HT-29 (cell line): ENCODE data around the gene FBXO33. TPM values are rescaled to one million over a fixed set of nuclear protein-coding genes. Genes with fewer than 3 reads are reported as not detected.
"Not testable (repeated sequence)": the region's sequence is repeated elsewhere in the genome, so short reads cannot be mapped to it uniquely, and the experiment has no call there.

Experiments
- DNase-seq: peaks from one replicate; pipeline ENCODE4 v3.0.0-alpha.2; 2015; ENCODE audit warnings: low spot score
- total RNA-seq: library from RNA; depleted of rRNA; stranded (reverse); fragments of >200 nt; shearing (Covaris generic); gene quantifications from 2 replicates; pipeline ENCODE4 v1.2.3, GENCODE V29; 2014; rRNA removed

The FBXO33 gene
- total RNA-seq, 1 experiment from 2014 or later = 17.1 TPM

DNA sequence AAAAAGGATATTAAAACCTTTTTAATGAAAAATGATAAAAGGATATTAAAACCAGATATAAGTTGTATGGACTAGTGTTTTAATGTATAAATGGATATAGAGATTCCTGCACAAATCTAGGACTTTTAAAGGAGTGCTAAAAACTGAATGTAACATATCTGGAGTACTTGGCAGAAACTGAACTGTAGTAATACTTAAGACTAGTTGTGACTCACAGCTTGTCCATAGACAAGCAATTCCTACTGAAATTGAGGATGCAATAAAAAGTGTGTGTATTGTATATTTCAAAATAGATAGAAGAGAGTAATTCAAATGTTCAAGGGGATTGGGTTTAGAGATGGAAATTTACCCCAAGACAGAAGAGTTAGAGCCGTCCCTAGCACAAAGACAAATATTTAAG is 59.6 kb downstream of the FBXO33 start:
- no peak for DNase-seq

DNA sequence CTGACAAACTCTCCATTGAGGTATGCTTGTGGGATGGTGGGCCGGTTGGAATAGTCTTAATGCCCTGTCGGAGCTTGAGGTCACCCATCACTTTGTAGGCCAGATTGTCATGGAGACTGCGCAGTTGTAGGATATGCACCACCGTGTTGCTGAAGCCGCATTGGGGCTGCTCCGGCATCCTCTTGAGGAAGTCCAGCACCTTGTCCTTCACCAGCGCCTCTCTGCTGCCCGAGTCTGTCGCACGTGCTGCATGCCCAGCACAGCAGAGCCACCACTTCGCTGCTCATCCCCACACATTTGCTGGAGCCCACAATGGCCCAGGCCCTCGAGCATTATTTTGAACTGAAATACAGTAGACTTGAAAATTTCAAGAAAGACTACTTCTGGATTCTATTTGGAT is 61.8 kb downstream of the FBXO33 start:
- DNase-seq = no peak

DNA sequence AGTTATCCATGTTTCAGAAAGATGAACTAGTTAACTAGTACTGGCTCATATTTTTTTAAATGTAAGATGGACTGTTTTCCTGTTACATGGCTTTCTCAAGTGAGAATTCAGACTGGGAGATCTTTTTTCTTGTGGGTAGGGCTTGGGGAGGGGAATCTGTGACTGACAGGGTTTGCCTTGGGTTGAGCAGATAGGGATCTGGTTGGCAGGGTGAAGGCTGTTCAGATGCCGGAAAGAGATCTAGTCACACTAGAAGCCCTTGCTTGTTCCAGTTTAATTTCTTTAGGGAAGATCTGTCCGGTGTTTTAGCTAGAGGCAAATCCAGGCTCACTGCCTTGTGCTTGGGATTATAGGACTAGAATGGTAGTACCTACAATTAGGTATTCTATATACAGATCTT is 63.2 kb downstream of the FBXO33 start:
- DNase-seq = no peak

DNA sequence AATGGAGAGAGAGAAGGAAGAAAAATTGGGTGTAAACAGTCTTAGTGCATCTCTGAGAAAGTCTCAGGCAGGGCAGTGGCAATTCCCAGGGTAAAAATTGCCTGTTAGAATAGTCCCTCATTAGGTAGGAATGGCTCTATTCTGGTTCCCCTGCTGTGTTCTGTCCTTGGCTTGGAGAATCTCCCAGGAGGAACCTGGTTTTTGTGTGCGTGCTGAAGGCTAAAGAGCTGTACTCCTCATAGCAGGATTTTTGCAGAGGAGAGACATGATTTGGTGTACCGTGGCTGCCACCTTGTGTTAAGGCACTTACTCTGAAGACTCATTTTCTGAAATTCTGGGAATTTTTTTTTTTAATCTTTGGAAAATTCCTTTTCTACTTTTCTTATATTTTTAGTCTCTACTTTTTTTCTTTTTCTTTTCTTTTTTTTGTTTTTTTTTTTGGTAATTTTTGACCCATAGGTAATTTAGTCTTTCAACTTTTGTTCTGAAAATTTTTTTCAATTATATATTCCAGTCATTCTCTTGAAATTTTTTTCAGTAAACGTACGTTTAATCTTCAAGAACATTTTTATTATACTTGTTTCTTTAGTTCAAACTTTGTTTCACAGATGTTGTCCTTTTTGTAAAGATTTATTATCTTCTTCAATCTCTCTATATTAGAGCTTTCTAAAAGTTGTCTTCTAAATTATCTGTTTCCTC is 63.8 kb downstream of the FBXO33 start:
- peak; percentile 57 for DNase-seq

DNA sequence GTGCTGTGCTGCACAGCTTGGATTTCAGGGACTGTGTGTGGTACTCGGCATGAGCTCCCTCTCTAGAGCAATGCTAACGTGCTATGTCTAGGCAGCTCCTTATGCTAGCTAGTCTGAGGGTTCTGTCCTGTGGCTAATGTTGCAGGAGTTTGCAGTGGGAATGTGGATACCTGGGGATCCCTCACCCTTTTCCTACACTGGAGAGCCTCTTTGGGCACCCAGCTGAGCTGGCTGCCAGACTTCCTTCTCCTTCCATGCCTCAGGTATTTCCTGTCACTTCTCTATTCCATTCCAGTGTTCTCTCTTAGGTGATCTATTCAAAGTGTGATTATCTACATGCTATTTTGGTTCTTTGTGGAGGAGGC is 64.9 kb downstream of the FBXO33 start:
- no peak for DNase-seq

DNA sequence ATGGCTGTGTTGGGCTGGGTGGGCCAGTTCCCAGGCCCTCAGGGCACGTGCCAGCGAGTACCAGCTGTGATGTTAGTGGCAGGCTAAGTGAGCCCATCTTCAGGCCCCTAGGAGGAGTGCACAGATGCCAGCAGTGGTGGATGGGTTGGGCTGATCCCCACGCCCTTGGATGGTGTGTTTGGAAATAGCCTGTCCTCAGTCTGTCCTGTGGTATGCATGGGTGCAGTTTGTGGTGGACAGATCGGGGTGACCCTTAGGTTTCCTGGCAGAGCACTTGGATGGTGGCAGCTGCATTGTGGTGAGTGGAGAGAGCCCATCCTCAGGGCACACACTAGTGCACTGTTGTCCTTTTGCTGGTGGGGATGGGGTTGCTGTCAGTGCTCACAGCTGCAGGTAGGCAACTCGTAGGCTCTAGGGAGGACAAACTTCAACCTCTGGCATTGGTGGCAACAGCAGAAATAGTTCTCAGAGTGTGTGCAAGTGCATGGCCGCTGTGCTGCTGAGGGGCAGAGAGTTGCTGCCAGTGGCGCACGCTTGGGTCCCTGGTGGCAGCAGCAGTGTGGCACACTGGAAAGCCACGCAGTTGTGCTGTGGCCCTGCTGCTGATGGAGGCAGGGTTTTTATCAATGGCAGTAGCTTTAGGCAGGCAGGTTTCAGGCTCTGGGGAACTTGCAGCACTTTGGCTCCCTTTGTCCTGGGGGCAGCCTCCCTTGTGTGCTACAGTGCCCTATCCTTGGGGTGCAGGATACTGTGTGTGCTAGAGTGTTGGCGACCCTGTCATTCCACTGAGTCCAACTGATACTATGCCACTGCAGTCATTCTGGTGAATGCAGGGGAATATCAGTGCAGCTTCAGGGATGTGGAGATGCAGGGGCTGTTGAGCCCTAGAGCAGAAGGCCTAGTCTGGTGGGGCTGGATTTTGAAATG is 65.5 kb downstream of the FBXO33 start:
- DNase-seq = no peak

DNA sequence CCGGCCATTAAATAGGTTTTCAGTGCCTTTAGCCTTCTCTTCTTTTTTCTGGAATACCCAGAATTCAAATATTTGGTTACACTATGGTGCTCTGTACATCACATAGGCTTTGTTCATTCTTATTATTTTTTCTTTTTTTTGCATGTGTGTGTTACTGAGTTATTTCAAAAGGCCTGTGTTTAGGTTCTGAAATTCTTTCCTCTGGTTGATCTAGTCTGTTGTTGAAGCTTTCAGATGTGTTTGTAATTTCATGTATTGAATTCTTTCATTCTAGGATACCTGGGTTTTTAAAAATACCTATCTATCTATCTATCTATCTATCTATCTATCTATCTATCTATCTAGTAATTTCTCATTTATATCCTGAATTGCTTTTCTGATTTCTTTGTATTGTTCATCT is 66.9 kb downstream of the FBXO33 start:
- no peak for DNase-seq

DNA sequence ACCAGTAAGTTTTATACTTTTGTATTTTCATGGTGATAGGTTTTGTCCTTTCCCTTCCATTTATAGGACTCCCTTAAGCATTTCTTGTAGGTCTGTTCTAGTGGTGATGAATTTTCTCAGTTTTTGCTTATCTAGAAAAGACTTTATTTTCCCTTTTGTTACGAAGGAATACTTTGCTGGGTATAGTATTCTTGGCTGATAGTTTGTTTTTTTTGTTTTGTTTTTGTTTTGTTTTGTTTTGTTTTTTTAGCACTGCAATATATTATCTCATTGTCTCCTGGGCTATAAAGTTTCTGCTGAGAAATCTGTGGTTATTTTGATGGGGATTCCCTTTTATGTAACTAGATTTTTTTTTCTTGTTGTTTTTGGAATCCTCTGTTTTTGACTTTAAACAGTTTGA is 67.7 kb downstream of the FBXO33 start:
- DNase-seq = no peak

DNA sequence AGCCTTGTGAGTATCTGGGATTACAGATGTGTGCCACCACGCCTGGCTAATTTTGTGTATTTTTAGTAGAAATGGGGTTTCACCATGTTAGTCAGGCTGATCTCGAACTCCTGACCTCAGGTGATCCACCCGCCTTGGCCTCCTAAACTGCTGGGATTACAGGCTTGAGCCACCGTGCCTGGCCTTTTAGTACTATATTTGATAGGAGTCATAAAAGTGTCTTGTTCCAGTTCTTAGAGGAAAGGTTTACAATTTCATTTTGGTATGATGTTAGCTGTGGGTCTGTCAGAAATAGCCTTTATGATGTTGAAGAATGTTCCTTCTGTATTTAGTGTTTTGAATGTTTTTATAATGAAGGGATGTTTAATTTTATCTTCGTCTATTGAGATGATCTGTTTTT is 70.7 kb downstream of the FBXO33 start:
- not testable (repeated sequence) for DNase-seq

DNA sequence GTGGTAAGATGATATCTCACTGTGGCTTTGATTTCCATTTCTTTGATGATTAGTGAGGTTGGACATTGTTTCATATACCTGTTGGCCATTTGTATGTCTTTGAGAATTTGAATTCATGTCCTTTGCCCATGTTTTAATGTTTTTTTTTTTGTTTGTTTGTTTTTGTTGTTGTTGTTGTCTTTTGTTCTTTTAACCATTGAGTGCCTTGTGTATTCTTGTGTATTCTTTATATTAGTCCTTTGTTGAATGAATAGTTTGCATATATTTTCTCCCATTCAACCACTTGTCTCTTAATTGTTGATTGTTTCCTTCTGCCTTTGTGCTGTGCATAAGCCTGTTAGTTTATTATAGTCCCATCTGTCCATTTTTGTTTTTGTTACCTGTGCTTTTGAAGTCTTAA is 71.9 kb downstream of the FBXO33 start:
- no peak for DNase-seq

DNA sequence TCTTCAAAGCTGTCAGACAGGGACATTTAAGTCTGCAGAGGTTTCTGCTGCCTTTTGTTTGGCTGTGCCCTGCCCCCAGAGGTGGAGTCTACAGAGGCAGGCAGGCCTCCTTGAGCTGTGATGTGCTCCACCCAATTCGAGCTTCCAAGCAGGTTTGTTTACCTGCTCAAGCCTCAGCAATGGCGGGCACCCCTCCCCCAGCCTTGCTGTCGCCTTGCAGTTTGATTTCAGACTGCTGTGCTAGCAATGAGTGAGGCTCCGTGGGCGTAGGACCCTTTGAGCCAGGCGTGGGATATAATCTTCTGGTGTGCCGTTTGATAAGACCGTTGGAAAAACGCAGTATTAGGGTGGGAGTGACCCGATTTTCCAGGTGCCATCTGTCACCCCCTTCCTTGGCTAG is 73.2 kb downstream of the FBXO33 start:
- not testable (repeated sequence) for DNase-seq

DNA sequence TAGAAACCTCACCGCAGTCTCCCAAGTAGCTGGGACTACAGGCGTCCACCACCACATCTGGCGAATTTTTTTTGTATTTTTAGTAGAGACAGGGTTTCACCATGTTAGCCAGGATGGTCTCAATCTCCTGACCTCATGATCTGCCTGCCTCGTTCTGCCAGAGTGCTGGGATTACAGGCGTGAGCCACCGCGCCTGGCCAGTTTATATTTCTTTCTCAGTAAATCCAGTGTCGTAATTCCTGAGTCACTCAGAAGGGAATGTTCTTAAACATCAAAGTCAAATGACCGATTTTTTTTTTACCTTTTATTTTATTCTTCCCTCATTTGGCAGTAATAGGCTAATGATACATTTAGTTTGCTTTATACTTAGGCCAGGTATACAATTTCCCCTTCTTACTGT is 80.5 kb downstream of the FBXO33 start:
- no peak for DNase-seq

DNA sequence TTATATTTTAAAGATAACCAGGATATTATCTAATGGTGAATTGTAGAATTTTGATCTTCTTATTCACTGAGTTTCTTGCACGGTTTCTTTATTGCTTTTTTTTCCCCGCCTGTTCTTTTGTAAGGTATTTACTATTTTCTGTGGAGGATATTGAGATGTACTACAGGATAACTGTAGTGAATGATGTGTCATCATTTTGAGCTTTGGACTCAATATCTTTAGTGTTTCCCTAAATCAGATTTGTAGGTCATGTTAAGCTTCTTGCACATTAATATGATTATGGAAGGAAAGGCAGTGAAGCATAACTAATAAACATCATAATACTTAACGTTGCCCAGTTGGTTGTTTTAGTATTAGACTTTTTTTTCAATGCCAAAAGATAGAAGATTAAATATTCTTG is 81.4 kb downstream of the FBXO33 start:
- no peak for DNase-seq

Other genes with a start within 250 kb of the FBXO33 start
- gene MIA2, start 198.5 kb downstream of the FBXO33 start, total RNA-seq = 6.2 and 8.0 TPM in 2 replicates